ENCODE data around the gene SNRK.

DNA sequence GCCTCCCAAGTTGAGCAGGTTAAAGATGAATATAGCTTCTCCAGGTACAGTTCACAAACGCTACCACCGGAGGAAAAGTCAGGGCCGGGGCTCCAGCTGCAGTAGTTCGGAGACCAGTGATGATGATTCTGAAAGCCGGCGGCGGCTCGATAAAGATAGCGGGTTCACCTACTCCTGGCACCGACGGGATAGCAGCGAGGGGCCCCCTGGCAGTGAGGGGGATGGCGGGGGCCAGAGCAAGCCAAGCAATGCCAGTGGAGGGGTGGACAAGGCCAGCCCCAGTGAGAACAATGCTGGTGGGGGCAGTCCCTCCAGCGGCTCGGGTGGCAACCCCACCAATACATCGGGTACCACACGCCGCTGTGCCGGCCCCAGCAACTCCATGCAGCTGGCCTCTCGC lies 61.4 kb downstream of the SNRK start:
- TF ChIP-seq, protein P1, sequence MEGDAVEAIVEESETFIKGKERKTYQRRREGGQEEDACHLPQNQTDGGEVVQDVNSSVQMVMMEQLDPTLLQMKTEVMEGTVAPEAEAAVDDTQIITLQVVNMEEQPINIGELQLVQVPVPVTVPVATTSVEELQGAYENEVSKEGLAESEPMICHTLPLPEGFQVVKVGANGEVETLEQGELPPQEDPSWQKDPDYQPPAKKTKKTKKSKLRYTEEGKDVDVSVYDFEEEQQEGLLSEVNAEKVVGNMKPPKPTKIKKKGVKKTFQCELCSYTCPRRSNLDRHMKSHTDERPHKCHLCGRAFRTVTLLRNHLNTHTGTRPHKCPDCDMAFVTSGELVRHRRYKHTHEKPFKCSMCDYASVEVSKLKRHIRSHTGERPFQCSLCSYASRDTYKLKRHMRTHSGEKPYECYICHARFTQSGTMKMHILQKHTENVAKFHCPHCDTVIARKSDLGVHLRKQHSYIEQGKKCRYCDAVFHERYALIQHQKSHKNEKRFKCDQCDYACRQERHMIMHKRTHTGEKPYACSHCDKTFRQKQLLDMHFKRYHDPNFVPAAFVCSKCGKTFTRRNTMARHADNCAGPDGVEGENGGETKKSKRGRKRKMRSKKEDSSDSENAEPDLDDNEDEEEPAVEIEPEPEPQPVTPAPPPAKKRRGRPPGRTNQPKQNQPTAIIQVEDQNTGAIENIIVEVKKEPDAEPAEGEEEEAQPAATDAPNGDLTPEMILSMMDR (IDR thresholded peaks at IDR 0.05; ENCODE audit: poor library complexity) = no peak
- TF ChIP-seq EZH2phosphoT487 (IDR thresholded peaks at IDR 0.05; ENCODE audit: low read depth, severe bottlenecking, unreplicated experiment) (no peak), EZH2 (IDR thresholded peaks at IDR 0.05; ENCODE audit: borderline replicate concordance) (no peak)
